Measurements from ENCODE around the gene PAK1.
"Not testable (repeated sequence)": the region's sequence is repeated elsewhere in the genome, so short reads cannot be mapped to it uniquely, and the experiment has no call there.

The PAK1 gene

GRCh38 chr11:77300695-77301094, 173.2 kb downstream of the PAK1 start:
- no peaks in the 10 kb centered on the region for H3K36me3 ChIP-seq
- TF ChIP-seq CTCF (IDR thresholded peaks at IDR 0.05; ENCODE audit: low read depth, low read length), result no peak
- peaks cover 9% of the 10 kb centered on the region for H3K4me1 ChIP-seq
- no peaks in the 10 kb centered on the region for H3K9me3 ChIP-seq
- DNase-seq, result no peak
- no peak overlapping the region for H3K4me3 ChIP-seq (ENCODE audit: low read depth, low read length)
- no peaks in the 10 kb centered on the region for H3K27me3 ChIP-seq

DNA sequence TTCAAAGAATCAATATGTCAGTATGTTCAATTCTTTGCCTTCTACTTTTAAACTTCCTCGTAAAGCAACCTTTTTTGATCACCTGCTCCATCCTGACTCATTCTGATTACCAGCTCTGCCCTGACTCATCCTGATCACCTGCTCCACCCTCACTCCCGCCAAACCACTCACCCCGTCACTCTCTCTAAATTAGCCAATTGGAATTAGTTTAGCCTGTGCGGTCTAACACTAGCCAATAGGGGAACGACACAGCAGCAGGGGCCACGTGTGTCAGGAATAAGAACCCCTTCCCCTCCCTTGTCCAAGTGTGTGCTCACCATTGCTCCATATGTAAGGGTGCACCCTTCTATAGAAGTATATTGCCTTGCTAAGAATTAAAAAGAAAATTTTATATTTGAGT, 173.9 kb downstream of the PAK1 start:
- not testable (repeated sequence) for H3K27me3 ChIP-seq; H3K4me3 ChIP-seq (ENCODE audit: low read depth, low read length); H3K4me1 ChIP-seq; H3K9me3 ChIP-seq; H3K36me3 ChIP-seq
- peak; percentile 16 for DNase-seq

GRCh38 chr11:77299528-77299993, 174.3 kb downstream of the PAK1 start:
- DNase-seq, result peak; percentile 31
- no peaks in the 10 kb centered on the region for H3K27me3 ChIP-seq
- H3K4me1 ChIP-seq, result peaks cover 9% of the 10 kb centered on the region
- H3K36me3 ChIP-seq, result no peaks in the 10 kb centered on the region
- TF ChIP-seq CTCF (IDR thresholded peaks at IDR 0.05; ENCODE audit: low read depth, low read length), result no peak
- no peaks in the 10 kb centered on the region for H3K9me3 ChIP-seq
- no peak overlapping the region for H3K4me3 ChIP-seq (ENCODE audit: low read depth, low read length)

GRCh38 chr11:77294040-77294439, 179.9 kb downstream of the PAK1 start:
- Histone ChIP-seq H3K36me3 (no peaks in the 10 kb centered on the region), H3K4me1 (no peaks in the 10 kb centered on the region), H3K9me3 (no peaks in the 10 kb centered on the region), H3K27me3 (no peaks in the 10 kb centered on the region), H3K4me3 (ENCODE audit: low read depth, low read length) (no peak overlapping the region)
- TF ChIP-seq CTCF (IDR thresholded peaks at IDR 0.05; ENCODE audit: low read depth, low read length), result no peak
- no peak for DNase-seq

GRCh38 chr11:77289737-77290136, 184.2 kb downstream of the PAK1 start:
- no peak for DNase-seq

DNA sequence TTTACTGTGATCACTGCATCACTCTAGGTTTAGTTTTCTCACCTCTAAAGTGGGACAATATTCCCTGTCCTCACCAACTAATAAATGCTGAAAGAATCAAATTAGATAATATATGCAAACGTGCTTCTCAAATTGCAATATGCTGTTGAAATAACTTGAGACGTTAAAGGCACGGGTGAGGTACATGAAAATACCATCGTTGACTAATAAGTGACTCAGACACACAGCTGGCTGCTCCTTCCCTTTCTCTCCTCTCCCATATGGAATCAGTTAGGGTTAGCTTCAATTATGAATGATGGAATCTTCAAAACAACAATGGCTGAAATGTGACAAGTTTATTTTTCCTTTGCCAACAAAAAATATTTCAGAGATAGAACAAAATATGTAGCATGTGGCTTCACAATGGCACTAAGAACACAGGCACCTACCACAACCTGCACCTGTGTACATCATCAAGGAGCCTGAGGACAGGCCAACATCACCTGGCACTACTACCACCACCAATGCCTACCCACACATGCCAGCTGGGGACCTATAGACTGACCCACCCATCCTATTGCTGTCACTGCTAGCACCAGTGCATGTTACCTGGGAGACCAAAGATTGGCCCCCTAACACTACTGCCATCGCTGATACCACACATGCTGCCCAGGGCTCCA, 186.2 kb downstream of the PAK1 start:
- no peaks in the 10 kb centered on the region for H3K27me3 ChIP-seq
- no peaks in the 10 kb centered on the region for H3K36me3 ChIP-seq
- H3K4me3 ChIP-seq (ENCODE audit: low read depth, low read length), result no peak overlapping the region
- TF ChIP-seq CTCF (IDR thresholded peaks at IDR 0.05; ENCODE audit: low read depth, low read length), result no peak
- no peaks in the 10 kb centered on the region for H3K9me3 ChIP-seq
- no peak for DNase-seq
- no peaks in the 10 kb centered on the region for H3K4me1 ChIP-seq

More at GRCh38 chr11:77289737-77290136, 184.2 kb downstream of the PAK1 start:
- H3K4me1 ChIP-seq, result no peaks in the 10 kb centered on the region
- H3K9me3 ChIP-seq, result no peaks in the 10 kb centered on the region
- H3K4me3 ChIP-seq (ENCODE audit: low read depth, low read length), result no peak overlapping the region
- no peak for TF ChIP-seq CTCF (IDR thresholded peaks at IDR 0.05; ENCODE audit: low read depth, low read length)
- H3K27me3 ChIP-seq, result no peaks in the 10 kb centered on the region
- H3K36me3 ChIP-seq, result no peaks in the 10 kb centered on the region

Measured in BE2C (cell line).